Activated CD4-positive, alpha-beta T cell treated with anti-CD3 and anti-CD28 coated beads for 24 hours (primary cell): ENCODE measurements around the gene CNN3.

Source experiments
- DNase-seq, 2 donors: peaks; one replicate each; pipeline ENCODE4 v3.0.0-alpha.2; 2020; ENCODE audit warnings: low read depth in 2 of 2

The CNN3 gene

DNA sequence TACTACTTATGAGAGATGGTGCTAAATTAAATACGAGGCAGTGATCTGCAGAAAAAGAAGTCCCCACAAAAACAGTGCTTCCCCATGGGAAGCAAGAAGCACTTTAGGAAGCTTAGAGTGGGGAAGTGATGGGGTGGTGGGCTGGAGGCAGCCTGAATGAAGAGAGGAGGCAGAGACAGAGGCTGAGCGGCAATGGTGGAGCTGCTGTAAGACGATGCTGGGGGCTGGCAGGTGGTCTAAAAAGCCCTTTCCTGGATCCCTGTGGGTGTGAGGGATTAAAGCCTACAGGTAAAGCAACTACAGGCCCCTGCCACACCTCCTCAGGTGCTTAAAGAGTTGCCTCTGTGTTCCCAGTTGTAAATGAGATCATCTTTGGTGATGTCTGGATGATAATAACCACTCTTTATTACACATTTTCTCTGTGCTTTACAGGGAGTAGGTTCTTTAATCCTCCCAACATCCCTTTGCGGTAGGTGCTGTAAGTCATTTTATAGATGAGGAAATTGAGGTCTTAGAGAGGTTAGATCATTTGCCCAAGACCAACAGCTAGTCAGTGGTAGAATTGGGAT, 39.2 kb downstream of the CNN3 start:
- DNase-seq = no peak

DNA sequence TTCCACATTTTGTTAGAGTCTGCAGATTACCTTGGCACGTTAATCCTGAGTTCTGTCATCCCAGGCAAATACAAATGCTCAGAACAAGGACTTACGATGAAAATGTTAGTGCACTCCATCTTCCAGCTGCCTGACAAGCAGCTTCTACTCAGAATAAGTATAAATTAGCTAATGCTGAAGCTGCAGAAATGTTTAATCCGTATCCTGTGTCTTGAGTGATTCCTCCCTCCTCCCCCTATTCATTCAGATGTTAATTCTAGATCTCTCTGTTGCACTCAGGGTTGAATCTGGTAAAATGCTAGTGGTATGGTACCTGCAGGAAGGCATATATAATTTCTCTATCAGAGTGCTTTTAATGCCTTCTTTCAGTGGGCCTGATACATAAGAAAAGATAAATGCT, 39.8 kb downstream of the CNN3 start:
- DNase-seq = no peak

DNA sequence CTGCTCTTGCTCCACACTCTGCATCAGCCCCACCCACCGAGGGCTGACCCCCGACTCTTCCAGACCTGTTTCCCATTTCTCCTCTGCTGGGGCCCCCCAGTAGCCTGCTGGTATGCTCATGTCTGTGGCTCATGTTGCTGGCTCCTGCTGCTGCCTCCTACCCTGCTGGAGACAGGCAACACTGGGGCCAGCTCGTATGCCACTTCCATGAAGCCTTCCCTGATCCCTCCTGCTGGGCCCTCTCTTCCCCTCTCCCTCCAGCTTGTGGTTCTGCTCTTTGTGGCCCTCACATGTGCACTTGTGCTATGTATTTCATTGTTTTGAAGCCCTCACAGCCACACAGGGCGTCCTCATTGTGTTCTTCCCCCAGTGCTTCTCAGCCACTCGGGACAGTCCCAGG, 40.5 kb downstream of the CNN3 start:
- DNase-seq = no peak

DNA sequence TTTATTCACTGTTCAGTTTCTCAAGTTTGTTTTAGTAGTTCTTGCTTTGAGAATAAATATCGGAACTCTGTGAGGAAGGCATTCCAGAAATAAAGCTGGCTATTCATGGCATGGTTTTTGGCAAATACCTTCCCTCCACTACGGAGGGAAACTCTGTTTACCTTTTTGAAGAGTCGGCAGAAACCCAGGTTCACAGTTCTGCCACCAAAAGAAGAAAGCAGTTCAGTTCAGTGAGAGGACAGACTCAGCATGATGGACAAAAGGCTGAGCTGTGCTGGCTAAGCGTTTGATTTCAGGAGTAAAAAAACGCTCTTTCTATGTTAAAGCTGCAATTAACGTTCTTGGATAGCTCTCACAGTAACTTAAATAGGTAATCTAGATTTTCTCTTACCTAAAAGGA, 42.4 kb downstream of the CNN3 start:
- no peak for DNase-seq

DNA sequence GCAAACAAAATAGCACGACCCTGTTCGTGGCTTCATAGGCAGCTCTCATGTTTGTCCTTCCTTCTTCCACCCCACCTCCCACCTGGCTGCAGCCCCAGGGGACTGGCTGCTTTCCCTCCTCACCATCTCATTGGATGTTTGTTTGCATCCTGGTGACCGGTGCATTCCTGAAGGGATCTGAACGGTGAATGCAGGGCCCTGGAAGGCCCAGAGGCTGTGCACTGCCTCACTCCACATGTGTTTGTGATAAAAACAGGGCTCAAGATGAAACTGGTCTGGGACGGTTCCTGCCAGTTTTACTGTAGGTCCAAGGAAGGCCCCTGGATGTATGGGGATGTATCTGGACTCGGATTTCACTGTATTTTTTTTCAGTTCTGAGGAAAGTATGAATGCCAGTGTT, 42.8 kb downstream of the CNN3 start:
- no peak for DNase-seq

DNA sequence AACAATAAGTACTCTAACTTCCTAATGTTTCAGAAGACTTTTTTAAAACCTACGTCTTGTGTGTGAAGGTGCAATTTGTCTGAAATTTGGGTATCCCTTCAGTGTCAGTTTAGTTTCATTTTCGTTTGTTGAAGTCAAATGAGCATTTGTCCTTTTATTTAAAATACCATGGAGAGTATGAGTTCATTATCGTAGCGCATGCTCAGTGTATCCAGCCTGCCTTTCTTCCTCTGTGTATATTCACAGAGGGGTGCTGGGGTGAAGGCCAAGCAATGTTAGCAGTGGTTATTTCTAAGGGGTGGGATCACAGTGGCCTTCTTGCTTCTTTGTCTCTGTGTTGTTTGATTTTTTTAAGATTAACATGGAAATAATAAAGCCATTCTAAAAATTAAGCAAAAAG, 43.2 kb downstream of the CNN3 start:
- no peak for DNase-seq

DNA sequence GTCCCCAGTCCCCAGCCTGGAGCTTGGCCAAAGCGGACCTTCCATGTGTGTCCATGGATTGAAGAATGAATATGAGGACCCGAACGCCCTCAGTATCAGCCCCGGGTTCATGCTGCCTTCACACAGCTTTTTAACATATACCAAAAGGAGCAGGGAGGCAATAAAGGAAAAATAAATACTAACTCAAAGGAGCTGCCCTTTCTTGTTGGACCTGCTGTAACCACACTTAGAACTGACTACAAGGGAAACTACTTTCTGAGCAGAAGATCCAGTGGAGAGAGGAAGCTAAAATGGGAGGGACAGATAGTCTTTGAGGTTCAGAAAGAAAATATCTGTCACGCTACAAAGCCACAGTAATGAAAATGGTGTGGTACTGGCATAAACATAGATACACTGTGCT, 48.6 kb downstream of the CNN3 start:
- no peak for DNase-seq

DNA sequence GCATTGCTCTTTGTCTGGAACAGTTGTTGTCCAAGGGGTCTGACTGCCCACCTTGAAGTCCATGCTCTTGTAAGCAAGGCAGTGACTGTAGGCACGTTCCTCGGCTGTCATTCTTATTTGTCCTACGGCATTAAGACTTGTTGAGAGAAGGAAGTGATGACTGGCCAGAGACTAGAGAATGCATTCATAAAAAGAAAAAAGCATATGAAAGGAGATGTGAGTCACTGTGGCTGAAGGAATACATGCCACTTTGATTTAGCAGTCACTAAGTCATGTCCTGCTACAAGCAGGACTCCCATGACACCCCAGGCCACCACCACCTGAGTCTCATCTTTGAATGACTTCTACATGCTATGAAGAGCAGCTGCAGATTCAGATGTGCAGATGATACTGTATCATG, 50.5 kb downstream of the CNN3 start:
- no peak for DNase-seq

DNA sequence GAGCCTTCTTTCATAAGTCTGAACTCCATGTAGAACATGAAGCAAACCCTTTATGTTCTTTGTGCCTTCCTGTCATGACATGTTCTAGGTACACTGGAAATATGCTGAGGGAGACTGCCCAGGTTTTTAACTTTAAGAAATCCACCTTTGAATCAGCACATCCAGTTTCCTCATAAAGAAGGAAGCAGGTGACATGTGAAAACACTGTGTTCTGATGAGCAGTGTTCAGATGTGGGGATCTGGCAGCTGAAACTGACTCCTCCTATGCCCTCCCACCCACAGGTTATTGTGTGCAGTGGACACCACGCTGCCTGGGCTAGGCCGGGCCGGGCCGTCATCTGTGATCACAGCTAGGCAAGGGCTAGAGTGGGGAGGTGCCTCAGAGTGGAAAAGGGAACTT, 51.1 kb downstream of the CNN3 start:
- DNase-seq = no peak

DNA sequence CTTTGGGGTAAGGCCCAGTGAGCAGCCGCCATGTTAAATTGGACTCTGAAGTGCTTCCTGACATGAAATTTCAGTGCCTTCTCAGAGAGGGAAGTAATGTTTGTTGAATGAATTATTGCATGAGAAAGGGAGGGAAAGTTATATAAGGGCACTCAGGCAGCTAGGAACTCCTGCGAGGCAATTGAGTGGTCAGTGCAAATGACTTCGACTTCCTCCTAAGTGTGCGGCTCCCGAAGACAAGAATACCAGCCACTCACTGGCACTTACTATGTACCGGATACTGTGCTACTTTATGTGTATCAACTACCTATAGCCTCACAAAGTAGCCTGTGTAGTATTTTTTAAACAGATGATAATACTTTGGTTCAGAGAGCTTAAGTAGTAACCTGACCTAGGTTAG, 52.5 kb downstream of the CNN3 start:
- no peak for DNase-seq

DNA sequence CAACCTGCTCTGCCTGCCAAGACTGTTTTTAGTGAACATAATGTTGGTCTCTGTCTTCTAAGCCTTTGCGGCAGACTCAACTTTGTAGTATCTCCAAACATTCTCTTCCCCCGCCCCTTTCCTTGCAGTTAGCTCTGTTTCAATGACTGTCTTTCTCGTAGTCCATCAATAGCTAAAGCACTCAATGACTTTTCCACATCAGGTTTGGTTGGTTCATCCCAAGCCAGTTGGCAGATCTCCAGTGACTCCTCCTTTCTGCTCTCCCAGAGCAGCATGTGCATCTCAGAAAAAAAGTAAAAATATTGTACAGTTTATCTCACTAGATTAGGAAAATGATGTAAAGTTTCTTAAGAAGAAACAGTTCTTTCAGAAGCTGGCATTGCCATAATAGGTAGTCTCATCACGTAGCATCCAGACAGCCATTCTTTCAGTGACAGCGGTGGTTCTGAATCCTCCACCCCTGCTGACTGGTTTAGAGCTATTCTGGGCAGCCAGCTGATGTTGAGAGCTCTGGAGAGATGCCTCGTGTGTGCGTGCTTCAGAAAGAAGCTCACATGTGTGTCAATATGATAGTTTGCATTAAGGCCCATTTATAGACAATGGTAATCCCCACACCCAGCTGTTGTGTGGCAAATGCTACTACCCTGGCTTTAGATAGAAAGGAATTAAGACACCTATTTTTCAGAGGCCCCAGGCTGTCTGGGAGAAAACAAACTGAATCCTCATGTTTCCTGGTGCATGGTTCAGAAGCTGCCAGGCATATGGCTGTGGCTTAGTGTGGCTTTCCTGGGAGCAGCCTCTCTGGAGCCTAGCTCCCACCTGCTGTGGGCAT, 53.2 kb downstream of the CNN3 start:
- no peak for DNase-seq

DNA sequence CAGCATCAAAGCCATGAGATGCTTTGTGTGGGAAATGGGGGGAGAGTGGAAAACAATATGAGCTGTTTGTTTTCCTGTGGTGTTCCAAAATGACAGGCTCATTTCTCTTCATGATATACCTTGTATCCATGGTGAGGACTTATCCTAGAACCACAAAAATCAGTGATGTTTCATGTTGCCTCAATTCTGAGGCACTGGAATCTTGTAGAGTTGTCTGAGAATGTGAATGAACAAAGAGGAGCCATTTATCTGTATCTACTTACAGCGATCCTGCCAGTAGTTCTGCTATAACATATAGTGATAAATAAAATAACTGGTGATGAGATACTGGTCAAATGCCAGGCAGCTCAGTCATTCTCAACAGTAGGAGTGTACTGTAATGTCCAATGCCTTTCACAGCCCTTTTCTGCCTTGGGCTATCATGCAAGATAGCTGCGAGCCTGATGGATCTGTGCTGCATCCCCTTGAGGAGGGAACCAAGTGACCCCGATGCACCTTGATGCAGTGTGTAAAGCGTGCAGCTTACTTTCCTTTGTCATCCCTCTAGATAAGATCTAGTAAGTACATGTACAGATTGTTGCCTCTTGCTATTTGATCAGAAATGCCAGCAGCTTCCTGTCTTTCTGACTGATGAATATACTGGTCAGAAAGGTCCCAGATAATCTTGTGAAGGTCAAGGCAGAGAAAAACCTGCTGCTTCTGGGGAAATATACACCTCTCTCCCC, 54.0 kb downstream of the CNN3 start:
- DNase-seq = no peak

DNA sequence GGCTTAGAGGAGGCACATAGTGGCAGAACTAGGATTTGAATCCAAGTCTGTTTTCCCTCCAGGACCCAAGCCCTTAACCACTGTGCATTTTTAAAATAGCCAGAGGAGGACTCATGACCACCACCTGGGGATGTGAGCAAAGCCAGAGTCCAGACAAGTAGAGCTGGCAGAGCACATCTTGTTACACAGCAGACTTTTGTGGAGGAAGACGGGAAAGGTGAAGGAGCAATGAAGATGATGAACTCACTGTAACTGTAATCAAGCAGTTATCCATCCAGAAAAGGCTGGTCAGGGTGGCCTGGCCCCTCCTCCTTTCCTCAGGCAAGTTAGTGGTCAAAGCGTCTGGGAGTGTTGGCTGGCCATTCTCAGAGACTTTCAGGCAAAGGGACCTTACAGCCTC, 55.9 kb downstream of the CNN3 start:
- DNase-seq = no peak

DNA sequence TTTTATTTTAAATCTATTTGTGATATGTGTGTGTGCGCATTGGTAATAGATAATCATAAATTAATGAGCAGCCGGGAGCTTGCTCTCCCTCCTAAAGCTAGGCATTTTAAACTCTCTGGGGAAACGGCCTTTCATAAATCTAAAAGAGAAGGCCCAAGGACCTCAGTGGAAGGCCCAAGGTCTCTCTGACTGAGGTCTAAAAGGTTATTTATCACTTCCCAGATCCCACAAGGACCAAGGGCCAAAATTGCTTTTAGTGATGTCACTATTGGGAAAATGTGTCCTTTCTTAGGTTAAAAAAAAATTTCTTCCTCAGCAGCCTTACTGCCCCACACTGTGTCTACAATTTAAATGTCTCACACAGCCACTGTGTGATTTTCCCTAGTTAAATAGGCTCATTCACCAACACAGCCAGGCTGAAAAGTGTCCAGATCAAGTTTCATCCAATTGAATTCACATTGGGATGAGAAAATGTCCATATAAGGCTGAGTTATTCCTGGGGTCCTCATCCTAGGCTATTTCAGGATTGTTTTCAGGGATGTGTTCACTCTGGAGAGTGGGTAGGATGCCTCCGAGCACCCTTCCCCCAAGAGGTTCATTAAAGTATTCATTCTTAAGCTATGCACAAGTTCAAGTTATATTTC, 60.6 kb downstream of the CNN3 start:
- DNase-seq = no peak

DNA sequence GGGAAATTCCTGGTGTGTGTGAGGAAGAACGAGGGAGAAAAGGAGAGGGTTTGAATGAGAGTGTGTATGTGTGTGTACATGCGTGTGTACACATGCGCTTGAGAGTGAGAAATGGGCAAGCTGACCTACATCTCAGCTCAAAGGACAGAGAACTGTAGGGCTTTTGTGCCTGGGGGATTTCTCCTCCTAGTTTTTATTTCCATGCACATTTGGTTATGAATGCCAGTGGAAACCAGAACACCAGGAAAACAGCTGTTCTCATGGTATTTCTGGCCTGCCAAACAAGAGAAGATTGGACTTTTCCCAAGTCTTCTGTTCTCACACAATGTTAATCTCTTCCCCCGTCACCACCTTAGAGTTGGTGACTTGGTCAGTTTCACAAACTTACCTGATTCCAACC, 61.5 kb downstream of the CNN3 start:
- DNase-seq = no peak

DNA sequence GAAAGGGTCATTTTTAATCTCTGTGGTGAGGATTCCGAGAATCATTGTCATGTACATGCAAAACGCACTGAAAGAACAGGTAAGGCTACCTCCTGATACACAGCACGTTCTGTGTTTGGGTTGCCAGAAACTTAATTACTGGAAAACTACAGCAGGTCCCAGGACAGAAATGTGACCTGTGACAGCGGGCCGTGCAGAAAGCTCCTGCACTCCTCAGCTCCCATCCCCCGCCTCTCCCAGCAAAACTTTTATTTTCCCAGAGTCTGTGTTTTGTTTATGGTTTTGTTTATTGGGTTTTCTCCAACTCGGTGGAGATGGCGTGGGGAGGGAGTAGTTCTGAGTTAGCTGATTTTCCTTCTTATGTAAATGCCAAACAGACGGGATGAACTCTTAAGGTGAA, 62.1 kb downstream of the CNN3 start:
- DNase-seq = no peak

DNA sequence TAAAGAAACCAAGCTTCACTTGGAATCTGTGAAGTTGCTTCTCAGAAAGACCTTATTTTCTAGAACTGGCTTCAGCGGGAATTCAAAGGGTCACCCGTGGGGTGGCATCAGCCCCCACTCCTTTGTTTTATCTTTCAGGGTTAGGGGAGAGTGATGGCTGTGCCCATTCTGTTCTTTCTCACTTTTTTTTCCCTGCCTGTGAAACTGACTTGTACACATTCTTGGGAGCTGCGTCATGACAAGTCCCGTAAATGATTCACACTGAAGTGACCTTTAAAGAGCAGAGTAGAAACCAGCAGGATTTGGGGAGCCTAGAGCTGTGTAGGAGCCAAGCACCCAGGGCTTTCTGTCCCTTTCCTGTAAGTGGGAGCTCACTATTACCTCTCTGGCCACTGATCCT, 63.0 kb downstream of the CNN3 start:
- DNase-seq = no peak

DNA sequence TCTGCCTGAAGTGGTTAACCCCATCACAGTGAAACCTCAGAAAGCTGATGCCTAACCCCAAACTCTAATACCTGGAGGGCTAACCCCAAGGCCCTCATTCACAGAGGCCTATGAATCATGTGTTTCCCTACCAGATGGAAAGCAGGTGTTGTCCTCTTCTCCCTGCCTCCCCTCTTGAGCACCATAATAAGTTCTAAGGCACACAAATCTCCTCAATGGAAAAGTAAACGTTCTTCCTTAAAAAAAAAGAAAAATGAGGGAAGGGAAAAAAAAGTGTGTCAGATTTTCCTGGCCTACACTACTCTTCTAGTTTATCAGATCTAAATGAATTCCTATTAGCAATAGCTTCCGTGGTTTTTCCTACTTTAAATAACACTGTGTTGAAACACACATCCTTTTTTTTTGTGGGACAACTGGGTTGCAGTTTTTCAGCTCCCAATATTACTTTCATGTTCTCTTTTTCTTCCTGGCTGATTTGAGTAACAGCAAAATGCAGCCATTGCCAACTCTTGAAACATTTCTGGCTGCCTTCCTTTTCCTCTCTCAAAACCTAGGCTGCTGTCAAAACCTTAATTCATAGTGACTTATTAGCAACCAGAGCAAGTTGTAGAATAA, 63.5 kb downstream of the CNN3 start:
- no peak for DNase-seq

DNA sequence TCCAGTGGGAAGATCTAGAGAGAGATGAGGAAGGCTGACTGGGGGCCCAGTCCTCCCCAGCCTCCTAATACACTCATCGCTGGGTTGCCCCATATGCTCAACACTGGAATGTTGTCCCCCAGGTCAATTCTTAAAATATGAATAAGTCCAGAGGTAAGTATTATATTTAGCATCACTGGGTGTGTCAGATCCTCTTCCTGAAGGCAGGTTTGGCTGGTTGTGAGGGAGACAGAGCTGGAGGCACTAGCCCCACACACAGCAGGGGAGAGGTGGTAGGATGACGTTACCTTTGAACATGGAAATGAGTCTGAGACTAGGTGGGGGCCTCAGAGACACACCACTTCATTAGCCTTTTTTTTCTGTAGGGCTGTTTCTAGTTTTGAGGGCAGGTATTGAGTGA, 64.2 kb downstream of the CNN3 start:
- no peak for DNase-seq

DNA sequence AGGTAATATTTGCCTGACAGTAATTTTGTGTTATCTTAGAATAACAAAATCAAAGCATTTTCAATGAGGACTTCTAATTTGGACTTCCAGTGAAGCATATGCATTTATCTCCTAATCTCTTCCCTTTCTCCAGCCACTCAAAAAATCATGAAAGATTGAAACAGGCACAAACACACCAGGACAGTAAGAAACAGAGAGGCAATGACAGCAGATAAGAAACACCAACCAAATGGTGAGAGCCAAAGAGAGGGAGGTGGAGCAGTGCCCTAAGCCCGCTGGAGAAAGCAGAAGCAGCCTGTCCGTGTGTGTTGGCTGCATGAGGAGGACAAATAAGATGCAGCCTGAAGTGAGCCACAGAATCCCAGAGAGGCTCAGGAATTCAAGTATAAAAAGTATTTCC, 67.7 kb downstream of the CNN3 start:
- no peak for DNase-seq

DNA sequence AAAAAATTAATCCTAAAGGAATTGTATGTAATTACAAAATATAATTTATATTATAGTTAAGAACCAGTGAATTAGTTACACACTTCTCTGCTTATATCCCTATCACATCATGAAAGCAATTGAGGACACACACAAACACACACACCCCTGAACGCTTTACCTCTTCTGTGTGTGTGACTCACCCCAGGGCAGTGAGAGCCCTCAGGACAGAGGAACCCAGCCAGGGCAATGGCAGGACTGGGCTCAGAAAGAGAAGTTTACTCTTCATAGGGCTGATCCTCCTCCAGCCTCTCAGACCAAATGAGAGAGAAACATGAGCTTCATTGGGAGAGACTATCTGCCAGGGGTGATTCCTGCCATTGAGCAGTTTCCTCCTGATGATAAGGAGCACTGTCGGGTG, 68.6 kb downstream of the CNN3 start:
- no peak for DNase-seq

DNA sequence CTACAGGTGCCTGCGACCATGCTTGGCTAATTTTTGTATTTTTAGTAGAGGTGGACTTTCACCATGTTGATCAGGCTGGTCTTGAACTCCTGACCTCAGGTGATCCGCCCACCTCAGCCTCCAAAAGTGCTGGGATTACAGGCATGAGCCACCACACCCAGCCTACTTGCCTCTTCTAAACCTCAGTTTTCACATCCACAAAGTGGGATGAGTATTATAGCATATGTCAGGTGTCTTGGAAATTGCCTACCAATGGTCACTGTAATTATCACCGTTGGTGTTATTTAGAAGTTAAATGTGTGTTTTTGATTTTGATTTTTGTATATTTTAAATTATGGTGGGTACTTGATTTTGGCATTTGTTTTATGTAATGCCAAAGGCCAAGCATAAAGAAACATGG, 70.0 kb downstream of the CNN3 start:
- no peak for DNase-seq
